Brain microvascular endothelial cell (primary cell): Measurements from ENCODE around the gene TNRC6C.

Experiments
- DNase-seq: peaks from one replicate; pipeline ENCODE4 v3.0.0-alpha.2; 2020
- H3K27ac ChIP-seq: fragments of 250-450 bp; sonication (Bioruptor Pico); 2 replicates; pipeline ENCODE4 v1.5.1; 2020; ENCODE audit warnings: mild to moderate bottlenecking, moderate library complexity
- H3K27me3 ChIP-seq: fragments of 250-450 bp; sonication (Bioruptor Pico); replicated peaks from 2 replicates; pipeline ENCODE4 v1.5.1; 2020; ENCODE audit warnings: mild to moderate bottlenecking
- H3K36me3 ChIP-seq: fragments of 250-450 bp; sonication (Bioruptor Pico); replicated peaks from 2 replicates; pipeline ENCODE4 v1.5.1; 2020; ENCODE audit warnings: mild to moderate bottlenecking
- H3K4me3 ChIP-seq: 2 replicates; pipeline ENCODE4 v1.5.1; 2011; ENCODE audit warnings: low read depth, mild to moderate bottlenecking, control low read depth, low read length, moderate library complexity
- in situ Hi-C: cut with HindIII; loops from 2 replicates; pipeline ENCODE4 v1.10.0; 2017; ENCODE audit warnings: low sequenced_read_pairs, low pct_ligation_motif_present
- TF ChIP-seq, protein P1 (sequence below): IDR thresholded peaks from 2 replicates; pipeline ENCODE4 v1.5.1; 2011; ENCODE audit warnings: low read depth, mild to moderate bottlenecking, moderate library complexity, low read length, control low read depth, inconsistent platforms; ENCODE audit errors: missing control alignments

TNRC6C gene

GRCh38 chr17:78045316-78045715, 86.8 kb downstream of the TNRC6C start:
- in situ Hi-C loops = no loop called here
- TF ChIP-seq, protein P1, sequence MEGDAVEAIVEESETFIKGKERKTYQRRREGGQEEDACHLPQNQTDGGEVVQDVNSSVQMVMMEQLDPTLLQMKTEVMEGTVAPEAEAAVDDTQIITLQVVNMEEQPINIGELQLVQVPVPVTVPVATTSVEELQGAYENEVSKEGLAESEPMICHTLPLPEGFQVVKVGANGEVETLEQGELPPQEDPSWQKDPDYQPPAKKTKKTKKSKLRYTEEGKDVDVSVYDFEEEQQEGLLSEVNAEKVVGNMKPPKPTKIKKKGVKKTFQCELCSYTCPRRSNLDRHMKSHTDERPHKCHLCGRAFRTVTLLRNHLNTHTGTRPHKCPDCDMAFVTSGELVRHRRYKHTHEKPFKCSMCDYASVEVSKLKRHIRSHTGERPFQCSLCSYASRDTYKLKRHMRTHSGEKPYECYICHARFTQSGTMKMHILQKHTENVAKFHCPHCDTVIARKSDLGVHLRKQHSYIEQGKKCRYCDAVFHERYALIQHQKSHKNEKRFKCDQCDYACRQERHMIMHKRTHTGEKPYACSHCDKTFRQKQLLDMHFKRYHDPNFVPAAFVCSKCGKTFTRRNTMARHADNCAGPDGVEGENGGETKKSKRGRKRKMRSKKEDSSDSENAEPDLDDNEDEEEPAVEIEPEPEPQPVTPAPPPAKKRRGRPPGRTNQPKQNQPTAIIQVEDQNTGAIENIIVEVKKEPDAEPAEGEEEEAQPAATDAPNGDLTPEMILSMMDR = no peak
- H3K27ac ChIP-seq = no peak overlapping the region
- no peaks in the 10 kb centered on the region for H3K27me3 ChIP-seq
- H3K36me3 ChIP-seq = peaks cover 7% of the 10 kb centered on the region
- no peak for DNase-seq
- H3K4me3 ChIP-seq = no peak overlapping the region

GRCh38 chr17:78046923-78047322, 88.4 kb downstream of the TNRC6C start:
- Histone ChIP-seq H3K27ac (no peak overlapping the region), H3K36me3 (peaks cover 7% of the 10 kb centered on the region), H3K4me3 (no peak overlapping the region), H3K27me3 (no peaks in the 10 kb centered on the region)
- in situ Hi-C loops = no loop called here
- TF ChIP-seq, protein P1 = no peak
- DNase-seq = no peak

GRCh38 chr17:78048346-78049292, 90.1 kb downstream of the TNRC6C start:
- H3K4me3 ChIP-seq = no peak overlapping the region
- DNase-seq = no peak
- in situ Hi-C loops = no loop called here
- H3K36me3 ChIP-seq = peaks cover 7% of the 10 kb centered on the region
- H3K27ac ChIP-seq = no peak overlapping the region
- no peaks in the 10 kb centered on the region for H3K27me3 ChIP-seq
- TF ChIP-seq, protein P1 = no peak

- no peak for DNase-seq
- peaks cover 7% of the 10 kb centered on the region for H3K36me3 ChIP-seq
- in situ Hi-C loops = no loop called here
- no peak overlapping the region for H3K27ac ChIP-seq
- no peak overlapping the region for H3K4me3 ChIP-seq
- no peaks in the 10 kb centered on the region for H3K27me3 ChIP-seq
- TF ChIP-seq, protein P1 = no peak
Observed at GRCh38 chr17:78049609-78050008, 91.1 kb downstream of the TNRC6C start.

DNA sequence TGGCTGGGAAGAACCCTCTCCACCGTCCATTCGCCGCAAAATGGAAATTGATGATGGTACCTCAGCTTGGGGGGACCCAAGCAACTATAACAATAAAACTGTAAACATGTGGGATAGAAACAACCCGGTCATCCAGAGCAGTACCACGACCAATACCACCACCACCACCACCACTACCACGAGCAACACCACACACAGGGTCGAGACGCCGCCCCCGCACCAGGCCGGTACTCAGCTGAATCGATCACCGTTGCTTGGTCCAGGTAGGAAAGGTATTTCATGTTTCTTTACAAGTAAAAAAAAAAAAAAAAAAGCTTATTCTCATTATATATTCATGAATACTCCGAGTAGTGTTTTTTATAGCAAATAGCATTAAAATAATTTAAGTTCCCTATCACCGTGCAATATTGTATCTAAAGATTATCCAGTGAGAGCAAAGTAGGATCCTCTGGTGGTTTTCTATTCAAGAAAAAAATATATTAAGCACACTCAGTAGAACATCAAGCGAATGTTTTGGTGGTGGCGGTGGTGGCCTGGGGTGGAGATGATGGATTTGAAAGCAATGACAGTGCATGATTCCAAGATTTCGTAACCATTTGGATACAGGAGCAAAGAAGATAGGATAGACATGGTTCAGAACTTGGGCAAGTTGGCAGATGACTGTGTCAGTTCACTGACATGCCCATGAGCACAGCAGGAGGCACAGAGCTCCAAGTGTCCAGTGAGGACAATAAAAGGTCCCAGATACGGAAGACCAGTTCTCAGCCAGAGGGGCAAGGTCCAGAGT, 92.9 kb downstream of the TNRC6C start:
- DNase-seq = no peak
- TF ChIP-seq, protein P1 = no peak
- in situ Hi-C loops = no loop called here
- H3K27me3 ChIP-seq = no peaks in the 10 kb centered on the region
- peaks cover 7% of the 10 kb centered on the region for H3K36me3 ChIP-seq
- no peak overlapping the region for H3K27ac ChIP-seq
- H3K4me3 ChIP-seq = no peak overlapping the region
